ENCODE results near the gene EXOG.

DNA sequence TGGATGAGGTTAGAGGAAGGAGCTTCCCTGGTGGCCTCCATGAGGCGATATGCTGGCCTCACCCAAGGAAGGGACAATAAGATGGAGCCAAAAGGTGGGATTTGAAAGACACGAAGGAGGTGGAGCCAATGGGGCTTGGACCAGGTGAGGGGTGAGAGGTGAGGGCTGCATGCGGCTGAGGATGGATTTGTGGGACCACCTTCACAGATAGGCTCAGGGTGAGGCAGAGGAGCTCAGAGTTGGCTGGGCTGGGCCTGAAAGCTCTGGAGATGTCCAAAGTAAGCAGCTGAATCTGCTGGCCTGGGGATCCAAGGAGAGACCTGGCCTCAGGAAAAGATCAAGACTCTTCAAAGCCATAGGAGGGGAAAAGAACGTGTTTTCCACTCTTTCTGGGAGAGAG, 49.8 kb downstream of the EXOG start:
- TF ChIP-seq, protein P1, sequence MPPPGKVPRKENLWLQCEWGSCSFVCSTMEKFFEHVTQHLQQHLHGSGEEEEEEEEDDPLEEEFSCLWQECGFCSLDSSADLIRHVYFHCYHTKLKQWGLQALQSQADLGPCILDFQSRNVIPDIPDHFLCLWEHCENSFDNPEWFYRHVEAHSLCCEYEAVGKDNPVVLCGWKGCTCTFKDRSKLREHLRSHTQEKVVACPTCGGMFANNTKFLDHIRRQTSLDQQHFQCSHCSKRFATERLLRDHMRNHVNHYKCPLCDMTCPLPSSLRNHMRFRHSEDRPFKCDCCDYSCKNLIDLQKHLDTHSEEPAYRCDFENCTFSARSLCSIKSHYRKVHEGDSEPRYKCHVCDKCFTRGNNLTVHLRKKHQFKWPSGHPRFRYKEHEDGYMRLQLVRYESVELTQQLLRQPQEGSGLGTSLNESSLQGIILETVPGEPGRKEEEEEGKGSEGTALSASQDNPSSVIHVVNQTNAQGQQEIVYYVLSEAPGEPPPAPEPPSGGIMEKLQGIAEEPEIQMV (CRISPR knock-in tag; IDR thresholded peaks at IDR 0.05; ENCODE audit: low read depth) = no peak
- TF ChIP-seq, protein P2, sequence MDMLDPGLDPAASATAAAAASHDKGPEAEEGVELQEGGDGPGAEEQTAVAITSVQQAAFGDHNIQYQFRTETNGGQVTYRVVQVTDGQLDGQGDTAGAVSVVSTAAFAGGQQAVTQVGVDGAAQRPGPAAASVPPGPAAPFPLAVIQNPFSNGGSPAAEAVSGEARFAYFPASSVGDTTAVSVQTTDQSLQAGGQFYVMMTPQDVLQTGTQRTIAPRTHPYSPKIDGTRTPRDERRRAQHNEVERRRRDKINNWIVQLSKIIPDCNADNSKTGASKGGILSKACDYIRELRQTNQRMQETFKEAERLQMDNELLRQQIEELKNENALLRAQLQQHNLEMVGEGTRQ (IDR thresholded peaks at IDR 0.05; ENCODE audit: low read depth, low read length) = no peak
- TF ChIP-seq, protein P2 (CRISPR knock-in tag; IDR thresholded peaks at IDR 0.05; ENCODE audit: borderline replicate concordance) = no peak
- TF ChIP-seq, protein P3, sequence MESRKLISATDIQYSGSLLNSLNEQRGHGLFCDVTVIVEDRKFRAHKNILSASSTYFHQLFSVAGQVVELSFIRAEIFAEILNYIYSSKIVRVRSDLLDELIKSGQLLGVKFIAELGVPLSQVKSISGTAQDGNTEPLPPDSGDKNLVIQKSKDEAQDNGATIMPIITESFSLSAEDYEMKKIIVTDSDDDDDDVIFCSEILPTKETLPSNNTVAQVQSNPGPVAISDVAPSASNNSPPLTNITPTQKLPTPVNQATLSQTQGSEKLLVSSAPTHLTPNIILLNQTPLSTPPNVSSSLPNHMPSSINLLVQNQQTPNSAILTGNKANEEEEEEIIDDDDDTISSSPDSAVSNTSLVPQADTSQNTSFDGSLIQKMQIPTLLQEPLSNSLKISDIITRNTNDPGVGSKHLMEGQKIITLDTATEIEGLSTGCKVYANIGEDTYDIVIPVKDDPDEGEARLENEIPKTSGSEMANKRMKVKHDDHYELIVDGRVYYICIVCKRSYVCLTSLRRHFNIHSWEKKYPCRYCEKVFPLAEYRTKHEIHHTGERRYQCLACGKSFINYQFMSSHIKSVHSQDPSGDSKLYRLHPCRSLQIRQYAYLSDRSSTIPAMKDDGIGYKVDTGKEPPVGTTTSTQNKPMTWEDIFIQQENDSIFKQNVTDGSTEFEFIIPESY (CRISPR knock-in tag; IDR thresholded peaks at IDR 0.05) = no peak
- TF ChIP-seq, protein P4, sequence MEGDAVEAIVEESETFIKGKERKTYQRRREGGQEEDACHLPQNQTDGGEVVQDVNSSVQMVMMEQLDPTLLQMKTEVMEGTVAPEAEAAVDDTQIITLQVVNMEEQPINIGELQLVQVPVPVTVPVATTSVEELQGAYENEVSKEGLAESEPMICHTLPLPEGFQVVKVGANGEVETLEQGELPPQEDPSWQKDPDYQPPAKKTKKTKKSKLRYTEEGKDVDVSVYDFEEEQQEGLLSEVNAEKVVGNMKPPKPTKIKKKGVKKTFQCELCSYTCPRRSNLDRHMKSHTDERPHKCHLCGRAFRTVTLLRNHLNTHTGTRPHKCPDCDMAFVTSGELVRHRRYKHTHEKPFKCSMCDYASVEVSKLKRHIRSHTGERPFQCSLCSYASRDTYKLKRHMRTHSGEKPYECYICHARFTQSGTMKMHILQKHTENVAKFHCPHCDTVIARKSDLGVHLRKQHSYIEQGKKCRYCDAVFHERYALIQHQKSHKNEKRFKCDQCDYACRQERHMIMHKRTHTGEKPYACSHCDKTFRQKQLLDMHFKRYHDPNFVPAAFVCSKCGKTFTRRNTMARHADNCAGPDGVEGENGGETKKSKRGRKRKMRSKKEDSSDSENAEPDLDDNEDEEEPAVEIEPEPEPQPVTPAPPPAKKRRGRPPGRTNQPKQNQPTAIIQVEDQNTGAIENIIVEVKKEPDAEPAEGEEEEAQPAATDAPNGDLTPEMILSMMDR (CRISPR knock-in tag; IDR thresholded peaks at IDR 0.05) = no peak
- no peak for TF ChIP-seq HOXA7 (CRISPR knock-in tag; IDR thresholded peaks at IDR 0.05)
